Mesothelial cell of epicardium (in vitro differentiated cells): ENCODE measurements around the gene HOXA13. TPM values are rescaled to one million over a fixed set of nuclear protein-coding genes. Genes with fewer than 3 reads are reported as not detected.

Experiments
- DNase-seq, 2 experiments: peaks; one replicate each; pipeline ENCODE4 v3.0.0; 2021; ENCODE audit warnings: low spot score in 2 of 2; ENCODE audit not compliant: unreplicated experiment in 2 of 2
- H3K27ac Mint-ChIP-seq: 2 replicates; pipeline ENCODE4 v1.8.0; 2021; ENCODE audit warnings: mixed read lengths
- H3K27me3 Mint-ChIP-seq: 2 replicates; pipeline ENCODE4 v1.8.0; 2021; ENCODE audit warnings: low read depth, mixed read lengths
- H3K36me3 Mint-ChIP-seq: 2 replicates; pipeline ENCODE4 v1.8.0; 2021; ENCODE audit warnings: mixed read lengths
- H3K4me1 Mint-ChIP-seq: 2 replicates; pipeline ENCODE4 v1.8.0; 2021; ENCODE audit warnings: mixed read lengths
- H3K4me3 Mint-ChIP-seq: 2 replicates; pipeline ENCODE4 v1.8.0; 2021; ENCODE audit warnings: mild to moderate bottlenecking, moderate library complexity, mixed read lengths
- H3K9me3 Mint-ChIP-seq: 2 replicates; pipeline ENCODE4 v1.8.0; 2021; ENCODE audit warnings: mixed read lengths
- total RNA-seq: library from RNA; stranded (reverse); gene quantifications from 3 replicates; pipeline ENCODE4 v1.2.1, GENCODE V29; 2021
- TF ChIP-seq, protein P1 (sequence below): fragments of 200-600 bp; sonication (generic); IDR thresholded peaks from one replicate; pipeline ENCODE4 v1.5.0; 2021; ENCODE audit warnings: antibody characterized with exemption; ENCODE audit not compliant: unreplicated experiment

Gene HOXA13
- total RNA-seq, 1 donor from 2014 or later: 7.7 TPM

DNA sequence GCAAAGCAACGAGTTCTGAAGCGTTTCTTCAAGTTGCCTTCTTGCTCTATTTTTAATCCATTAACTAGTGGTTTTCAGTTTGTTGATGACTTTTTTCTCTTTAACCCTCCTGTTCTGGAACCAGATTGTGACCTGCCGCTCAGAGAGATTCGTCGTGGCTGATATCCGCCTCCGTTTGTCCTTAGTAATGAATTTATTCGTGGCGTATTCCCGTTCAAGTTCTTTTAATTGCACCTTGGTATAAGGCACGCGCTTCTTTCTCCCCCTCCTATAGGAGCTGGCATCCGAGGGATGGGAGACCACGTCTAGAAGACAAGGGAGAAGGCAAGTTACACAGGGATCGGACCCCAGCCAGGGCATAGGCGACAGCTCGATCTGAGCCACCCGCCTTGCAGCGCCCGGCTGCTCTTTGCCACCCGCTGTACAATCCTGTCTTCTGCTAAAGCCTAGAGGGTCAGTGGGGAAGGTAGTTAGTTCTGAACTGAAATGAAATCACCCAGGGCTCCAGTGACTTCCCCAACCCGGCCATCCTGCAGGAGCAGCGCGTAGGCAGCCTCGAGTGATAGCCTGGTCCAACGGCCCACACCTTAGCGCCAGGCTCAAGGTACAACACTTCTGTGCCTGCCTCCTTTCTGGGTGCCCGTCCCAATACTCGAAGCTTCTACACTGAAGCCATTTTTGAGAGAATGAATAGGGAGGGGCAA is 1.6 kb downstream of the HOXA13 start:
- TF ChIP-seq, protein P1, sequence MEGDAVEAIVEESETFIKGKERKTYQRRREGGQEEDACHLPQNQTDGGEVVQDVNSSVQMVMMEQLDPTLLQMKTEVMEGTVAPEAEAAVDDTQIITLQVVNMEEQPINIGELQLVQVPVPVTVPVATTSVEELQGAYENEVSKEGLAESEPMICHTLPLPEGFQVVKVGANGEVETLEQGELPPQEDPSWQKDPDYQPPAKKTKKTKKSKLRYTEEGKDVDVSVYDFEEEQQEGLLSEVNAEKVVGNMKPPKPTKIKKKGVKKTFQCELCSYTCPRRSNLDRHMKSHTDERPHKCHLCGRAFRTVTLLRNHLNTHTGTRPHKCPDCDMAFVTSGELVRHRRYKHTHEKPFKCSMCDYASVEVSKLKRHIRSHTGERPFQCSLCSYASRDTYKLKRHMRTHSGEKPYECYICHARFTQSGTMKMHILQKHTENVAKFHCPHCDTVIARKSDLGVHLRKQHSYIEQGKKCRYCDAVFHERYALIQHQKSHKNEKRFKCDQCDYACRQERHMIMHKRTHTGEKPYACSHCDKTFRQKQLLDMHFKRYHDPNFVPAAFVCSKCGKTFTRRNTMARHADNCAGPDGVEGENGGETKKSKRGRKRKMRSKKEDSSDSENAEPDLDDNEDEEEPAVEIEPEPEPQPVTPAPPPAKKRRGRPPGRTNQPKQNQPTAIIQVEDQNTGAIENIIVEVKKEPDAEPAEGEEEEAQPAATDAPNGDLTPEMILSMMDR: no peak
- DNase-seq: peak in 1 of 2 experiments; percentile 40
- H3K4me3 Mint-ChIP-seq: peak overlapping the region; percentile 81
- H3K36me3 Mint-ChIP-seq: no peaks in the 10 kb centered on the region
- peaks cover 24% of the 10 kb centered on the region for H3K4me1 Mint-ChIP-seq
- H3K27me3 Mint-ChIP-seq: peaks cover 90% of the 10 kb centered on the region
- H3K9me3 Mint-ChIP-seq: no peaks in the 10 kb centered on the region
- peak overlapping the region; percentile 11 for H3K27ac Mint-ChIP-seq

GRCh38 chr7:27197137-27198042 is 2.5 kb downstream of the HOXA13 start:
- DNase-seq: no peak
- Mint-ChIP-seq H3K36me3 (no peaks in the 10 kb centered on the region), H3K27me3 (peaks cover 89% of the 10 kb centered on the region), H3K9me3 (no peaks in the 10 kb centered on the region), H3K27ac (peak overlapping the region; percentile 11), H3K4me3 (peak overlapping the region; percentile 81), H3K4me1 (peaks cover 28% of the 10 kb centered on the region)
- TF ChIP-seq, protein P1: no peak

GRCh38 chr7:27196287-27196767 is 3.6 kb downstream of the HOXA13 start:
- TF ChIP-seq, protein P1: peak; percentile 71
- peak overlapping the region; percentile 60 for H3K4me3 Mint-ChIP-seq
- peaks cover 31% of the 10 kb centered on the region for H3K4me1 Mint-ChIP-seq

GRCh38 chr7:27194686-27195379 is 5.1 kb downstream of the HOXA13 start:
- H3K27me3 Mint-ChIP-seq: peaks cover 91% of the 10 kb centered on the region
- DNase-seq: peak in 1 of 2 experiments; percentile 37
- H3K4me3 Mint-ChIP-seq: peak overlapping the region; percentile 67
- H3K27ac Mint-ChIP-seq: peak overlapping the region; percentile 36
- peaks cover 33% of the 10 kb centered on the region for H3K4me1 Mint-ChIP-seq
- no peaks in the 10 kb centered on the region for H3K36me3 Mint-ChIP-seq
- TF ChIP-seq, protein P1: no peak
- no peaks in the 10 kb centered on the region for H3K9me3 Mint-ChIP-seq

More at GRCh38 chr7:27196287-27196767, 3.6 kb downstream of the HOXA13 start:
- peaks cover 89% of the 10 kb centered on the region for H3K27me3 Mint-ChIP-seq
- H3K27ac Mint-ChIP-seq: peak overlapping the region; percentile 56
- DNase-seq: peak in 1 of 2 experiments; percentile 86
- H3K9me3 Mint-ChIP-seq: no peaks in the 10 kb centered on the region
- no peaks in the 10 kb centered on the region for H3K36me3 Mint-ChIP-seq

DNA sequence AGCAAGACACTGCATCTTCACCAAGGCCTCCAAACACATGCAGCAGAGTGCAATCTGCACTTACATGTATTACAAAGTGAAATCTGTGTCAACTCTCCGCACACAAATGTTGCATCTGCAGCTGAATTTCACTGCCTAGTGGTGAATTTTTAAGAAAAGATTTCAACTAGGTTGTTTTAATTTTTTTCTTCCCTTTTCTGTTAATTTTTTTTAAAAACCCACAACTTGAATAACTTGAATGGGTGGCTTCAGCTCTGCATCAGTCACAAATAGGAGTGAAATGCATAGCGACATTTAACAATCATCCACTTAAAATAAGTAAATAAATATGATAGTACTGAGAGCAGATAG is 5.9 kb downstream of the HOXA13 start:
- no peaks in the 10 kb centered on the region for H3K9me3 Mint-ChIP-seq
- H3K4me3 Mint-ChIP-seq: peak overlapping the region; percentile 67
- peaks cover 96% of the 10 kb centered on the region for H3K27me3 Mint-ChIP-seq
- no peak for DNase-seq
- H3K4me1 Mint-ChIP-seq: peaks cover 39% of the 10 kb centered on the region
- H3K27ac Mint-ChIP-seq: peak overlapping the region; percentile 94
- TF ChIP-seq, protein P1: no peak
- no peaks in the 10 kb centered on the region for H3K36me3 Mint-ChIP-seq
